Stomach (tissue), 4 donors: ENCODE results near the gene LRP1B.

Experiments used
- CTCF ChIP-seq, 7 experiments: fragments of 450-650 bp in 4 of 7; fragments of 200-600 bp in 3 of 7; sonication (generic) in 3 of 7; IDR thresholded peaks; one replicate each; pipeline ENCODE4 v1.5.1; 2016 to 2019; ENCODE audit warnings: antibody characterized with exemption in 7 of 7, control low read depth in 2 of 7, mild to moderate bottlenecking in 1 of 7
- POLR2A ChIP-seq, 4 donors: fragments of 450-650 bp; IDR thresholded peaks; one replicate each; pipeline ENCODE4 v1.6.1; 2016; ENCODE audit warnings: antibody characterized with exemption in 4 of 4, control low read depth in 2 of 4, mild to moderate bottlenecking in 1 of 4, moderate library complexity in 1 of 4

- TF ChIP-seq CTCF (IDR thresholded peaks at IDR 0.05) (no peak), POLR2A (IDR thresholded peaks at IDR 0.05) (no peak)
Observed at GRCh38 chr2:141455877-141456276, 674.9 kb downstream of the LRP1B start.
